Measurements from ENCODE around the gene ATP2B1.

- TF ChIP-seq, protein P1, sequence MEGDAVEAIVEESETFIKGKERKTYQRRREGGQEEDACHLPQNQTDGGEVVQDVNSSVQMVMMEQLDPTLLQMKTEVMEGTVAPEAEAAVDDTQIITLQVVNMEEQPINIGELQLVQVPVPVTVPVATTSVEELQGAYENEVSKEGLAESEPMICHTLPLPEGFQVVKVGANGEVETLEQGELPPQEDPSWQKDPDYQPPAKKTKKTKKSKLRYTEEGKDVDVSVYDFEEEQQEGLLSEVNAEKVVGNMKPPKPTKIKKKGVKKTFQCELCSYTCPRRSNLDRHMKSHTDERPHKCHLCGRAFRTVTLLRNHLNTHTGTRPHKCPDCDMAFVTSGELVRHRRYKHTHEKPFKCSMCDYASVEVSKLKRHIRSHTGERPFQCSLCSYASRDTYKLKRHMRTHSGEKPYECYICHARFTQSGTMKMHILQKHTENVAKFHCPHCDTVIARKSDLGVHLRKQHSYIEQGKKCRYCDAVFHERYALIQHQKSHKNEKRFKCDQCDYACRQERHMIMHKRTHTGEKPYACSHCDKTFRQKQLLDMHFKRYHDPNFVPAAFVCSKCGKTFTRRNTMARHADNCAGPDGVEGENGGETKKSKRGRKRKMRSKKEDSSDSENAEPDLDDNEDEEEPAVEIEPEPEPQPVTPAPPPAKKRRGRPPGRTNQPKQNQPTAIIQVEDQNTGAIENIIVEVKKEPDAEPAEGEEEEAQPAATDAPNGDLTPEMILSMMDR (IDR thresholded peaks at IDR 0.05; ENCODE audit: insufficient read depth, low read depth, low read length), result no peak
- no peak for TF ChIP-seq EZH2 (IDR thresholded peaks at IDR 0.05; ENCODE audit: insufficient read depth, low read length)
Measured at GRCh38 chr12:89712706-89713105, 4.1 kb upstream of the ATP2B1 start.
